Islet of Langerhans (tissue), 1 donor: ENCODE measurements around the gene POFUT2.

Source experiments
- FAIRE-seq: peaks from one replicate; lab custom pipeline; 2011; peaks lifted over from hg19 to GRCh38; lab: Jason Lieb, UNC

Gene POFUT2

GRCh38 chr21:45287438-45288391 lies at the start of gene POFUT2:
POFUT2 (minus strand) TSS chr21:45287895; CDS start chr21:45287871, 24 bp downstream.
- FAIRE-seq: no peak

GRCh38 chr21:45336870-45337269 lies 49.2 kb upstream of the POFUT2 start:
- FAIRE-seq: no peak

GRCh38 chr21:45336535-45336810 lies 48.8 kb upstream of the POFUT2 start:
- no peak for FAIRE-seq

GRCh38 chr21:45335761-45336534 lies 48.3 kb upstream of the POFUT2 start:
- no peak for FAIRE-seq

- no peak for FAIRE-seq
These were observed 47.6 kb upstream of the POFUT2 start for GRCh38 chr21:45335151-45335760.

- no peak for FAIRE-seq
These were observed 46.9 kb upstream of the POFUT2 start for GRCh38 chr21:45334591-45335081.

GRCh38 chr21:45334134-45334533 lies 46.4 kb upstream of the POFUT2 start:
- no peak for FAIRE-seq

- no peak for FAIRE-seq
These were observed 46.0 kb upstream of the POFUT2 start for GRCh38 chr21:45333583-45334121.

- FAIRE-seq: no peak
These were observed 45.4 kb upstream of the POFUT2 start for GRCh38 chr21:45332981-45333582.

GRCh38 chr21:45332415-45332814 lies 44.7 kb upstream of the POFUT2 start:
- FAIRE-seq: no peak

GRCh38 chr21:45331531-45332147 lies 43.9 kb upstream of the POFUT2 start:
- FAIRE-seq: no peak

- no peak for FAIRE-seq
These were observed 43.2 kb upstream of the POFUT2 start for GRCh38 chr21:45330851-45331261.

- FAIRE-seq: no peak
These were observed 42.5 kb upstream of the POFUT2 start for GRCh38 chr21:45330075-45330781.

- no peak for FAIRE-seq
These were observed 41.8 kb upstream of the POFUT2 start for GRCh38 chr21:45329261-45330074.

GRCh38 chr21:45328198-45329091 lies 40.8 kb upstream of the POFUT2 start:
- FAIRE-seq: no peak

GRCh38 chr21:45327441-45328197 lies 39.9 kb upstream of the POFUT2 start:
- FAIRE-seq: no peak

- no peak for FAIRE-seq
These were observed 39.3 kb upstream of the POFUT2 start for GRCh38 chr21:45326891-45327440.
